Peyer's patch (tissue), 4 donors: ENCODE data around the gene GCFC2. TPM values are rescaled to one million over a fixed set of nuclear protein-coding genes. Genes with fewer than 3 reads are reported as not detected.

Source experiments
- DNase-seq, 3 donors: peaks; one replicate each; pipeline ENCODE4 v3.0.0-alpha.2; 2017 to 2019
- H3K27ac ChIP-seq, 4 donors: fragments of 200-600 bp; sonication (generic); one replicate each; pipeline ENCODE4 v1.5.1; 2016 to 2019
- H3K27me3 ChIP-seq, 2 donors: fragments of 200-600 bp; sonication (generic); one replicate each; pipeline ENCODE4 v1.5.1; 2019
- H3K36me3 ChIP-seq, 3 donors: fragments of 200-600 bp; sonication (generic); one replicate each; pipeline ENCODE4 v1.5.1; 2016 to 2019
- H3K4me1 ChIP-seq, 4 donors: fragments of 200-600 bp; sonication (generic); one replicate each; pipeline ENCODE4 v1.5.1; 2016 to 2019
- H3K4me3 ChIP-seq, 4 donors: fragments of 200-600 bp; sonication (generic); 1 replicate in 3 of 4; 2 replicates in 1 of 4; pipeline ENCODE4 v1.5.1; 2016 to 2019; ENCODE audit warnings: mild to moderate bottlenecking in 1 of 4
- H3K9me3 ChIP-seq, 4 donors: fragments of 200-600 bp; sonication (generic); one replicate each; pipeline ENCODE4 v1.5.1; 2016 to 2019; ENCODE audit warnings: mild to moderate bottlenecking in 1 of 4
- POLR2A ChIP-seq, 2 donors: fragments of 450-650 bp; IDR thresholded peaks; one replicate each; pipeline ENCODE4 v1.5.1; 2017; ENCODE audit warnings: antibody characterized with exemption in 2 of 2, mild to moderate bottlenecking in 2 of 2, moderate library complexity in 2 of 2
- small RNA-seq, 2 donors: library from RNA; depleted of rRNA; stranded (forward); fragments of <200 nt; gene quantifications; one replicate each; pipeline ENCODE3, GENCODE V24; 2016
- total RNA-seq, 4 donors: library from RNA; depleted of rRNA; stranded (reverse); fragments of >200 nt; gene quantifications; one replicate each; pipeline ENCODE4 v1.1.0, GENCODE V29; 2016
- TF ChIP-seq, protein P1 (sequence below), 6 experiments: fragments of 450-650 bp in 4 of 6; fragments of 200-600 bp in 2 of 6; sonication (generic) in 1 of 6; IDR thresholded peaks; one replicate each; pipeline ENCODE4 v1.5.1; 2017 to 2019; ENCODE audit warnings: antibody characterized with exemption in 6 of 6, mild to moderate bottlenecking in 3 of 6, moderate library complexity in 1 of 6

The GCFC2 gene
- total RNA-seq, 4 donors from 2014 or later, result 20.8 to 33.5 (median 26.1) TPM

DNA sequence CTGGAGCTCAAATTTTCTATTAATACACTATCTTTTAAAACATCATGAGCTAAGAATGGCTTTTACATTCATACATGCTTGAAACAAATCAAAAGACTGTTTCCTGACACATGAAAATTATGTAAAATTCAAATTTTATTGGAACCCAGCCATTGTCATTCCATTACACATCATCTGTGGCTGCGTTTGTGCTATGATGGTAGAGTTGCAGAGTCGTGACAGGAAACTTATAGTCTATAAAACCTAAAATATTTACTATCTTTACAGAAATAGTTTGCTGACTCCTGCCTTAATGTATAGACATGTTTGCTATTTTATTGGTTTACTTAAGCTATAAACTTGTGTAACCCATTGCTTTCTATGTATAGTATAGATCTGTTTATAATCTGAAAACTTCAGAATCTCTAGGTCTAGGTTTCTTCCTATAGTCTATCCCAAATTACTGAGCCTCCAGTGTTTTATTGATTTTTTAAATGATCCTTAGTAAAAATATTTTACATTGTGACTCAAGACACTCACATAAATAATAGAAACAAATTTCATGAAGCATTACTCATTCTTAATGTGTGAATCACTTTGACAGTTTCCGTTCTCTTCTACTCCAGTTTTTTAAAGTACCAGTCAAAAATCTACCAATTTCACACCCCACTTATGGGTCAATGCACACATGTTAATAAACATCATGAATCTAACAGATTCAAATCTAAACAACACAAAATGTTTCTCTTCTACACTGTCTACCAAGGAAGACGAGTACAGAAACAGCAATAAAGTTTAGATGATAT lies 90.6 kb downstream of the GCFC2 start:
- no peaks in the 10 kb centered on the region for H3K27me3 ChIP-seq
- H3K9me3 ChIP-seq, result no peaks in the 10 kb centered on the region
- no peak overlapping the region for H3K27ac ChIP-seq
- TF ChIP-seq, protein P1, sequence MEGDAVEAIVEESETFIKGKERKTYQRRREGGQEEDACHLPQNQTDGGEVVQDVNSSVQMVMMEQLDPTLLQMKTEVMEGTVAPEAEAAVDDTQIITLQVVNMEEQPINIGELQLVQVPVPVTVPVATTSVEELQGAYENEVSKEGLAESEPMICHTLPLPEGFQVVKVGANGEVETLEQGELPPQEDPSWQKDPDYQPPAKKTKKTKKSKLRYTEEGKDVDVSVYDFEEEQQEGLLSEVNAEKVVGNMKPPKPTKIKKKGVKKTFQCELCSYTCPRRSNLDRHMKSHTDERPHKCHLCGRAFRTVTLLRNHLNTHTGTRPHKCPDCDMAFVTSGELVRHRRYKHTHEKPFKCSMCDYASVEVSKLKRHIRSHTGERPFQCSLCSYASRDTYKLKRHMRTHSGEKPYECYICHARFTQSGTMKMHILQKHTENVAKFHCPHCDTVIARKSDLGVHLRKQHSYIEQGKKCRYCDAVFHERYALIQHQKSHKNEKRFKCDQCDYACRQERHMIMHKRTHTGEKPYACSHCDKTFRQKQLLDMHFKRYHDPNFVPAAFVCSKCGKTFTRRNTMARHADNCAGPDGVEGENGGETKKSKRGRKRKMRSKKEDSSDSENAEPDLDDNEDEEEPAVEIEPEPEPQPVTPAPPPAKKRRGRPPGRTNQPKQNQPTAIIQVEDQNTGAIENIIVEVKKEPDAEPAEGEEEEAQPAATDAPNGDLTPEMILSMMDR (IDR thresholded peaks at IDR 0.05), result no peak
- TF ChIP-seq POLR2A (IDR thresholded peaks at IDR 0.05), result no peak
- no peaks in the 10 kb centered on the region for H3K4me1 ChIP-seq
- no peak overlapping the region for H3K4me3 ChIP-seq
- no peaks in the 10 kb centered on the region for H3K36me3 ChIP-seq
- no peak for DNase-seq

DNA sequence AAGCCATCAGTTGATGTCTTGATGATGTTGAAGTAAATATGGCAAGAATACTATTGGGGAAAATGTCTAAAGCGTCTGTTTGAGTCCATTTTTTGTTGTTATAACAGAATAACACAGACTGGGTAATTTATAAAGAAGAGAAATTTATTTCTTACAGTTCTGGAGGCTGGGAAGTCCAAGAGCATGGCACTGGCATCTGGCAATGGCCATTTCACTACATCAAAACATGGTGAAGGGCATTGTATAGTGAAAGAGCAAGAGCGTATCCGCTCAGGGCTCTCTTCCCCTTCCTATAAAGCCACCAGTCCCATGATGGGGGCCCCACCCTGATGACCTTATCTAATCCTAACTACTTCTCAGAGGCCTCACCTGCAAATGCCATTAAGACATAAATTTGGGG lies 93.8 kb downstream of the GCFC2 start:
- Histone ChIP-seq H3K9me3 (no peaks in the 10 kb centered on the region), H3K27me3 (no peaks in the 10 kb centered on the region), H3K36me3 (no peaks in the 10 kb centered on the region), H3K4me1 (no peaks in the 10 kb centered on the region), H3K27ac (no peak overlapping the region), H3K4me3 (no peak overlapping the region)
- TF ChIP-seq, protein P1 (IDR thresholded peaks at IDR 0.05), result no peak
- TF ChIP-seq POLR2A (IDR thresholded peaks at IDR 0.05), result no peak
- no peak for DNase-seq

DNA sequence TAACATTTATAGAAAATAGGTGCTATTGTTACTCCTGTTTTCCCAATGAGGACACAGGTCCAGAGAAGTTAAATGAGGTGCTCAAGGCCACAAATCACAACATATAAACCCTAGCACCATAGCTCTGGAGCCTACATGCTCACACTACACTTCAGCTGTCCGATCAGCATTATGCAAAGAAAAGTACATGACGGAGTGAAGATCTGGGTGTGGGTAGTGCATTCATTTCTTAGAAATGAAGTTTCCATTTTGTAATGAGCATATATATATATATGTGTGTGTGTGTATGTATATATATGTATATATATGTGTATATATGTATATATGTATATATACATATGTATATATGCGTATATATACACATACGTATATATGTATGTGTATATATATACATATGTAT lies 94.3 kb downstream of the GCFC2 start:
- Histone ChIP-seq H3K4me3 (no peak overlapping the region), H3K36me3 (no peaks in the 10 kb centered on the region), H3K9me3 (no peaks in the 10 kb centered on the region), H3K27ac (no peak overlapping the region), H3K4me1 (no peaks in the 10 kb centered on the region), H3K27me3 (no peaks in the 10 kb centered on the region)
- no peak for DNase-seq
- no peak for TF ChIP-seq POLR2A (IDR thresholded peaks at IDR 0.05)

DNA sequence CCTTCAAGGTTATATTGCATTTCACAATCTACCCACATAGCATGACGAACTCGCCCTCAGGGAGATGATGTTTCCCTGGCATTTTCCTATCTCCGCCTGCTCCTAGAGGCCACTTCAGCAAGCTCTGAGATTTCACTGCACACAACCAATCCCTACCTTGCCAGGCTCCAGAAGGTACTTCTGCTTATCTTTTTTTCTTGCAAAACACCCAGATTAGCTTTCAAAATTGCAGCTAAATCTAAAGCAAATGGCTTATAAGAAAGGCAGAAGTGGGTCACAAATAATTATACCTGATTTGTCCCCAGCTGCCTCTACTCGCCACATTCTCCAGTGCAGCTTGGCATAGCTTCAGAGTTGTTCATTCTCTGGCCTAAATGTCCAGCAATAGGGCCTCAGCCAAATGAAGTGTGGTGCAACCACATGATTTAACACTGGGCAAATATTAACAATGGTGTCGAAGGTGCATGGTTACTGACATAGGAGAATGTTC lies 96.5 kb downstream of the GCFC2 start:
- Histone ChIP-seq H3K36me3 (no peaks in the 10 kb centered on the region), H3K27ac (no peak overlapping the region), H3K4me3 (no peak overlapping the region), H3K9me3 (no peaks in the 10 kb centered on the region), H3K4me1 (no peaks in the 10 kb centered on the region), H3K27me3 (no peaks in the 10 kb centered on the region)
- TF ChIP-seq, protein P1 (IDR thresholded peaks at IDR 0.05), result no peak
- TF ChIP-seq POLR2A (IDR thresholded peaks at IDR 0.05), result no peak
- DNase-seq, result no peak

DNA sequence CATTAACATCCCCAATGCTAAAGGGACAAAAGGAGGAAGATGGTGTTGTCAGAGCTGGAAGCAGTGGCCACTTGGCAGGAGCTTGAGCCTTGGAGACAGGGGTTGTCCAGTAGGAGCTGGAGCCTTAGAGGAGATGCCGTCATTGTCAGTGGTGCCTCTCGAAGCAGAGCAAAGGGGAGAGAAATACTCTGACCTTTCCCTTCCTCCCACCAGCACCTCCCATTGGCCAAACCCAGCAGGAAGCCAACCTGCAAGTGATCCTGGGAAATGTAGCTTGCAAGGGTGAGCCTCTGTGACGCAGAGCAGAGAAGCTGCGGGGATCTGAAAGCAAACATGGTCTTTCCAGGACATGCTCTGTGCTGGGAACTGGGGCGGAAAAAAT lies 97.9 kb downstream of the GCFC2 start:
- Histone ChIP-seq H3K27me3 (no peaks in the 10 kb centered on the region), H3K4me3 (no peak overlapping the region), H3K36me3 (no peaks in the 10 kb centered on the region), H3K4me1 (peaks cover 0 to 8% (median 2%) of the 10 kb centered on the region in 4 donors), H3K9me3 (no peaks in the 10 kb centered on the region), H3K27ac (no peak overlapping the region)
- TF ChIP-seq, protein P1 (IDR thresholded peaks at IDR 0.05), result no peak
- no peak for TF ChIP-seq POLR2A (IDR thresholded peaks at IDR 0.05)
- DNase-seq, result no peak

Small RNA genes within 50 kb of the gene (small RNA-seq; reads per million reads assigned to genes)
- 0 reads per million in 2 donors for gene RF00012

Other genes with a start within 250 kb of the GCFC2 start
- gene EVA1A, start 150.0 kb downstream of the GCFC2 start, total RNA-seq, result 10 to 100 TPM in 1 of 4 donors, 1 to 10 TPM in 2, under 1 TPM in 1; 0.70 to 18.2 (median 5.8) TPM
- gene MRPL19, start 64.1 kb downstream of the GCFC2 start, total RNA-seq, result 10 to 100 TPM; 20.6 to 61.1 (median 26.8) TPM